ENCODE measurements around the gene CTCFL.

Gene CTCFL

GRCh38 chr20:57553376-57554018 is 28.6 kb upstream of the CTCFL start:
- DNase-seq (ENCODE audit: low read depth), result no peak
- no peak overlapping the region for H3K4me3 ChIP-seq (ENCODE audit: low read depth, low read length)
- TF ChIP-seq, protein P1, sequence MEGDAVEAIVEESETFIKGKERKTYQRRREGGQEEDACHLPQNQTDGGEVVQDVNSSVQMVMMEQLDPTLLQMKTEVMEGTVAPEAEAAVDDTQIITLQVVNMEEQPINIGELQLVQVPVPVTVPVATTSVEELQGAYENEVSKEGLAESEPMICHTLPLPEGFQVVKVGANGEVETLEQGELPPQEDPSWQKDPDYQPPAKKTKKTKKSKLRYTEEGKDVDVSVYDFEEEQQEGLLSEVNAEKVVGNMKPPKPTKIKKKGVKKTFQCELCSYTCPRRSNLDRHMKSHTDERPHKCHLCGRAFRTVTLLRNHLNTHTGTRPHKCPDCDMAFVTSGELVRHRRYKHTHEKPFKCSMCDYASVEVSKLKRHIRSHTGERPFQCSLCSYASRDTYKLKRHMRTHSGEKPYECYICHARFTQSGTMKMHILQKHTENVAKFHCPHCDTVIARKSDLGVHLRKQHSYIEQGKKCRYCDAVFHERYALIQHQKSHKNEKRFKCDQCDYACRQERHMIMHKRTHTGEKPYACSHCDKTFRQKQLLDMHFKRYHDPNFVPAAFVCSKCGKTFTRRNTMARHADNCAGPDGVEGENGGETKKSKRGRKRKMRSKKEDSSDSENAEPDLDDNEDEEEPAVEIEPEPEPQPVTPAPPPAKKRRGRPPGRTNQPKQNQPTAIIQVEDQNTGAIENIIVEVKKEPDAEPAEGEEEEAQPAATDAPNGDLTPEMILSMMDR (IDR thresholded peaks at IDR 0.05; ENCODE audit: low read depth, low read length, missing control alignments), result no peak

DNA sequence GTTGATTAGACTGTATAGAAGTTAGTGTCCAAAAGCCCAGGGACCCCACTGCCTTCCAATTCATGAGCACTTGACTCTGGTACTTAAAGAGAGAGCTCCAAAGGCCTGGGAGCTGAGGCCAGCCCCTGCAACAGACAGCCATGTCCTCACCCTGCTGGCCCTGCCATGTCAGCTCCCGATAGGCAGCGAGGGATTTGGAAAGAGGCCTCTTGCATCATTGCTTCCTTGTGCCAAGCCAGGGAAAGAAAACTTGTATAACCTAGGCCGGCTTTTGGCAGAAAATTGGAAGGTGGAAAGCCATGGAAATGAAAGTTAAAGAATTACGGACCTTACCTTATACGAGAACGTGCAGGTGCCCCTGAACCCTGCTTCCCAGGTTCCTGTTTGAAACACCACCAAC is 27.5 kb upstream of the CTCFL start:
- TF ChIP-seq, protein P1 (IDR thresholded peaks at IDR 0.05; ENCODE audit: low read depth, low read length, missing control alignments), result no peak

DNA sequence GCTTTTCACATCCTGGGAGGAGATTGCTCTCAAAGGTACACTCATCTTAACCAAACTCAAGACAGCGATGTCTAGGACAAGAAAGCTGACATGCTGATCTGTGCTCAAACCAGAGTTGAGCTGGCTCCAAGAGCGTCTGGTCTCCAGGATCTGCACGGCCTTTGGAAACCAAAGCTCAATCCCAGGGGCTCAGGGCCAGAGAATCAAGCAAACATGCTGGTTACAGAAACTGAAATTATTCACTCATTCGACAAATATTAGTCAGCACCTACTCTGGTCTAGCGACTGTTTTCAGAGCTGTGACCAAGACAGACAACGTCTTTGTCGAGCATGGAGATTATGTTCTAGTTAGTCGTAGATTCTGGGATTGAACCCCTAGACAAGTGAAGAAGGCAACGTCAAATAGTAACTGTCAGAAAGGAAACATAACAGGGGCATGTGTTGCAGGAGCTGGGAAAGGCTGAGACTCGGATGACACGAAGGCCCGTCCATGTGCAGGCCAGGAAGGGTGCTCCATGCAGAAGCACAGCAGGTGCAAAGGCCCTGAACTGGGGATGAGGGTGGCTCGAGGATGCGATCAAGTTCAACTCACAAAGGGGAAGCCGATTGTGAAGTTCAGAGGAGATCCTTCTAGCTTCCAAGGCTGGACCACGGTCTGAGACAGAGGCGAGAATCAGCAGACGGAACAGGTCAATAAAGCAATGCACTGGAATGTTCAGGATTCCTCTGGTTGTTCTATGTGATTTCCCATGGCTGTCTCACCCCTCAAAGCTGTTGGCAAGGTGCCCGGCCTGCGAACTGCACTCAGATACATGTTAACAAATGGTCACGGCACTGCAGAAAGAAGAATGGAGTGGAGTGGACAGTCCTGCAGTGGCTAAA is 23.5 kb upstream of the CTCFL start:
- DNase-seq (ENCODE audit: low read depth), result no peak
- TF ChIP-seq, protein P1 (IDR thresholded peaks at IDR 0.05; ENCODE audit: low read depth, low read length, missing control alignments), result no peak
- no peak overlapping the region for H3K4me3 ChIP-seq (ENCODE audit: low read depth, low read length)

More for the DNA sequence above, 27.5 kb upstream of the CTCFL start:
- no peak overlapping the region for H3K4me3 ChIP-seq (ENCODE audit: low read depth, low read length)
- no peak for DNase-seq (ENCODE audit: low read depth)

DNA sequence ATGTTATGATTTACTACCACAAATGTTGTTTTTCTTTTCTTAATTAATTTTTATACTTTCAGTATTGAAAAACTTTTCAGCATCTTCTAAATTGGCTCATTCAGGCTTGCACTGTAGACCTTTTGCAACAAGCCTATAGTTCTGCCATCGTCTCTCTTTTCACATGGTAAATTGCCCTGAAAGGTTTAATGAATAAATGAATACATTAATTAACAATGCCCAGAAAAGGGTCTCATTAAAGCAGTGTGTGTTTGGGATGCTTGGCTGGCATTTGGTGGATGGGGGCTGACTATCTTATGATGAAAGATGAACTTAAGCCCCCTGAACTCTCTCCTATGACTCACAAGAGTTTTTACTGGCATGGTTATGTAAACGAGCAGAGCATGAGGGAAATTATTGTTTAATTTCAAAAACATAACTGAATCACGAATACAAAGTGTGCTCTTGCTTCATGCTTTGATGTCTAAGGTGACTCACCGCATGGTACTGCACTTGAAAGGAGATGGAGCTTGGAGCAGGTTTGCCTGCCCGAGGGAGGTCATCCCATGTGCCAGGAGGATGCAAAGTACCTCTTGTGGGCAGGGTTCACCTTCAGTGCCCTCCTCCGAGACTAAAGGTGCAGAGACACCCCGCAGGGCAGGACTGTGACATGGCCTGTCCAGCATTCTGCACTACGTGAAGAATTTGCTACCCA is 22.2 kb upstream of the CTCFL start:
- H3K4me3 ChIP-seq (ENCODE audit: low read depth, low read length), result no peak overlapping the region
- TF ChIP-seq, protein P1 (IDR thresholded peaks at IDR 0.05; ENCODE audit: low read depth, low read length, missing control alignments), result no peak
- no peak for DNase-seq (ENCODE audit: low read depth)

DNA sequence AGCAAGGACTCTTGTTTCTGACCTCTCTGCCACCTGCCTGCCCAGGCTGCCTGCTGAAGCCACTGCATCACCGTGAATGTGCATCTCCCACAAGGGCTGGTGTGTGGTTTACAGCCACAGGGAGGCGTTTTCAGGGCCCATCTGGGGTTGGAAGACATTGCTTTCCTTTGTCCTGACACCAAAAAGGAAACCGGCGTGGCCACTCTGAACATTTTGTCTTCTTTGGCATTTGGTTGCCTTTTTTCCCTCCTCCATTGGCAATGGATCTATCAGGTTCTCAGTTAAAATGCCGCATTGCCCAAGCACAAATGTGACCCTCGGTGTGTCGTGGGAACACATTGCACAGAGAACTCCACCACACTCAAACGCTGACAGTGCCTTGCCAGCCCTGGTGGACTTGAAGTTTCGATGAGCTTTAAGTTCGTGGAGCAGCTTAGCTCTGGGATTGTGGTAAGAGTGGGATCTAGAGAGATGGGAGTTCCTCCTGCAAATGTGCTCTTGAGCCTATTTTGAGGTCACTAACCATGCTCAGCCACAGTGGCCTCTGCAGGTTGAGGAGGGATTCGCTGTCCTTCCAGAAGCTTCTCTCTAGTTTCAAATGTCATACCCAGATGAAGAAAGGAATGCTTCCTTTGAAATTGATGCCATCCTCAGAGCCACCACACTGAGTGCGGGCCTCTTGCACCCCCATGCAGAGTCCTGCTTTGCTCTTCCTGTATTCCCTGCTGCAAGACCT is 21.2 kb upstream of the CTCFL start:
- no peak overlapping the region for H3K4me3 ChIP-seq (ENCODE audit: low read depth, low read length)
- TF ChIP-seq, protein P1 (IDR thresholded peaks at IDR 0.05; ENCODE audit: low read depth, low read length, missing control alignments), result no peak
- no peak for DNase-seq (ENCODE audit: low read depth)

DNA sequence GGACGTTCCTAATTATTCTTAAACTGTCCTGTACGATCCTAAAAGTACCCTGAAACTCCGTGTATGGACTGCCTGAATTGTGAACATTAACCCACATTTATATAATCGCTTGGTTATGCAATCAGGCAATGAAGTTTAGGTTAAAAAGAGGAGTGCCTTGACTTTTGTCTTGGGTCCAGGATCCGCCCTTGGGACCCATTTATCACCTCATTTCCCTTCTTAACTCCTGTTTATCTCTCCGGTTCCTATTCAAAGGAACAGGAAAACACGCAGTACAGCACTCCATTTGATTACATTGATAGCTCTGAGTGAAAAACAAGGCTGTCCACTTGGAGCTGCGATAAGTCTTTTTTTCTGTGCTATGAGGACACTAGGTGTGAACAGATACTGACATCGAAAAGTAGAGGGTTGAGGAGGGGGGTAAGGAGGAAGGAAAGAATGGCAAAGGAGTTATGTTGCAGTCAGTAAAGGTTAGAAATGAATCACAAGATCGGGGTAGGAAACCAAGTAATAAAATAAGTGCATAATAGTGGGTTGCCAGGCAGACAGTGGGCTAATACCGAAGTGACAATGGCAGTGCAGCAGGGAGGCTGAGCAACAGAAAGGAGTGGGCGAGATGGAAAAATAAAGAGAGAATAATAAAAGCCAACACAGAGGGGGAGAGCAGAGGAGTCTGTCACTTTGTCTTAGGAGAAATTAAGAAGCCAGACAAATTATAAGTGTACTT is 20.1 kb upstream of the CTCFL start:
- no peak overlapping the region for H3K4me3 ChIP-seq (ENCODE audit: low read depth, low read length)
- TF ChIP-seq, protein P1 (IDR thresholded peaks at IDR 0.05; ENCODE audit: low read depth, low read length, missing control alignments), result no peak
- DNase-seq (ENCODE audit: low read depth), result no peak

All from GM12864 (cell line).